SK-N-SH treated with all-trans-retinoic acid at 6 μM for 48 hours (cell line): ENCODE measurements around the gene FIGNL2.

Experiments
- CSDC2 ChIP-seq: fragments of 250-450 bp; sonication (Bioruptor Pico); IDR thresholded peaks from 2 replicates; pipeline ENCODE4 v1.5.0; 2020; ENCODE audit warnings: mild to moderate bottlenecking, moderate library complexity
- GLIS3 ChIP-seq: fragments of 250-450 bp; sonication (Bioruptor Pico); IDR thresholded peaks from 2 replicates; pipeline ENCODE4 v1.5.0; 2020; ENCODE audit warnings: mild to moderate bottlenecking, moderate library complexity

DNA sequence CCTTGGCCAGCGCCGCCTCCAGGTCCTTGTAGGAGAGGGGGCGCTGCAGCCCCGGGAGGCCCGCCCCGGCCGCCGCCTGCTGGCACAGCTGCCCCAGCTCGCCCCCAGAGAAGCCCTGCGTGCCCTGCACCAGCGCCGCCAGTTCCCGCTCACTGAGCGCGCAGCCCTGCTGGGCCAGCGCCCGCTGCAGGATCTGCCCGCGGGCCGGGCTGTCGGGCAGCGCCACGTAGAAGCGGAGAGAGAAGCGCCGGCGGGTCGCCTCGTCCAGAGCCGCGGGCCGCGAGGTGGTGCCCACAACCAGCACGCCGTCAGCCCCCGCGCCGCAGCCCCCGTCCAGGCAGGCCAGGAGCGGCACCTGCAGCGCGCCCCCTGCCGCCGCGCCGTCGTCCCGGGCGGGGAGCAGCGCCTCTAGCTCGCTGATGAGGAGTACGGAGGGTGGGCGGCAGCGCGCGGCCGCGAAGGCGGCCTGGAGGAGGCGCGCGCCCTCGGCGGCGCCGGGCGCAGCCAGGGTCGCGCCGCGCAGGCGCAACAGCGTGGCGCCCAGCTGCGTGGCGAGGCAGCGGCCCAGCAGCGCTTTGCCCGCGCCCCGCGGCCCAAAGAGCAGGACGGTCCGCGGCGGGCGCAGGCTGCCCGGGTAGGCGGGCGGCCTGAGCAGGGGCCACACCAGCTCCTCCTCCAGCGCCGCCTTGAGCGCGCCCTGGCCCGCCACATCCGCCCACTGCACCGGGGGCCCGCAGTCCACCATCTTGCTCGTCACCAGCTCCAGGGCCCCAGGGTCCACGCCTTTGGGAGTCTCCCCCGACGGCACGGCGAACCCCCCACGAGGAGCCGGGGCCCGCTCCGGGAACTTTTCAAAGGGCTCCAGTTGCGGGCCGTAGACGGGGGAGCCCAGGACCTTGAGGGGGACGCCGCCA lies 27.7 kb downstream of the FIGNL2 start:
- no peak for TF ChIP-seq CSDC2
- TF ChIP-seq GLIS3, result no peak
